OCI-LY1 (cell line): ENCODE measurements around the gene ZNF846.
A peak's percentile ranks its signal among the peaks of the same experiment; 100 is the strongest.

Experiments used
- H2AFZ ChIP-seq: fragments of 200-600 bp; sonication (generic), shearing (Covaris generic); 2 replicates; pipeline ENCODE4 v1.6.0; 2014; ENCODE audit warnings: antibody characterized with exemption, mild to moderate bottlenecking, low read length
- H3F3A ChIP-seq: fragments of 200-600 bp; sonication (generic), shearing (Covaris generic); 2 replicates; pipeline ENCODE4 v1.6.0; 2014; ENCODE audit warnings: mild to moderate bottlenecking, antibody characterized with exemption, low read length, moderate library complexity; ENCODE audit not compliant: insufficient read depth
- H3K27ac ChIP-seq: fragments of 200-600 bp; sonication (generic); 2 replicates; pipeline ENCODE4 v1.5.1; 2014; ENCODE audit warnings: low read length, mixed run types, mild to moderate bottlenecking, low read depth; ENCODE audit not compliant: poor library complexity, severe bottlenecking
- H3K27me3 ChIP-seq: fragments of 200-600 bp; sonication (generic); 2 replicates; pipeline ENCODE4 v1.6.0; 2014; ENCODE audit warnings: antibody characterized with exemption, mild to moderate bottlenecking, low read length, moderate library complexity; ENCODE audit not compliant: insufficient read depth
- H3K36me3 ChIP-seq: fragments of 200-600 bp; sonication (generic); 2 replicates; pipeline ENCODE4 v1.6.1; 2014; ENCODE audit warnings: mild to moderate bottlenecking, antibody characterized with exemption, low read length, moderate library complexity, mixed read lengths; ENCODE audit not compliant: insufficient read depth
- H3K4me1 ChIP-seq: fragments of 200-600 bp; sonication (generic); 2 replicates; pipeline ENCODE4 v1.5.1; 2014; ENCODE audit warnings: mild to moderate bottlenecking, low read length, moderate library complexity; ENCODE audit not compliant: insufficient read depth, severe bottlenecking
- H3K4me2 ChIP-seq: fragments of 200-600 bp; sonication (generic), shearing (Covaris generic); 2 replicates; pipeline ENCODE4 v1.6.1; 2014; ENCODE audit warnings: low read length
- H3K4me3 ChIP-seq: fragments of 200-600 bp; sonication (generic); 2 replicates; pipeline ENCODE4 v1.5.1; 2014; ENCODE audit warnings: low read length, low read depth, mild to moderate bottlenecking, mixed read lengths; ENCODE audit not compliant: poor library complexity, severe bottlenecking
- H3K79me2 ChIP-seq: fragments of 200-600 bp; shearing (Covaris generic); 2 replicates; pipeline ENCODE4 v1.6.1; 2016; ENCODE audit warnings: mixed run types, low read length, mixed read lengths; ENCODE audit not compliant: insufficient read depth
- H3K9ac ChIP-seq: fragments of 200-600 bp; sonication (generic), shearing (Covaris generic); 2 replicates; pipeline ENCODE4 v1.6.1; 2014; ENCODE audit warnings: mild to moderate bottlenecking, low read length, mixed read lengths
- H3K9me2 ChIP-seq: fragments of 200-600 bp; sonication (generic), shearing (Covaris generic); 2 replicates; pipeline ENCODE4 v1.6.1; 2014; ENCODE audit warnings: low read depth, mild to moderate bottlenecking, low read length, mixed read lengths
- H3K9me3 ChIP-seq: fragments of 200-600 bp; shearing (Covaris generic); 2 replicates; pipeline ENCODE4 v1.6.1; 2014; ENCODE audit warnings: low read length, mixed read lengths
- H4K20me1 ChIP-seq: fragments of 200-600 bp; sonication (generic), shearing (Covaris generic); 2 replicates; pipeline ENCODE4 v1.6.0; 2016; ENCODE audit warnings: mild to moderate bottlenecking, low read length; ENCODE audit not compliant: insufficient read depth
- CTCF ChIP-seq: fragments of 200-600 bp; sonication (generic), shearing (Covaris generic); IDR thresholded peaks from 2 replicates; pipeline ENCODE4 v1.5.1; 2017; ENCODE audit warnings: mild to moderate bottlenecking, antibody characterized with exemption, low read length, moderate library complexity, mixed read lengths
- EZH2 ChIP-seq: fragments of 200-600 bp; sonication (generic), shearing (Covaris generic); IDR thresholded peaks from 2 replicates; pipeline ENCODE4 v1.8.0; 2017; ENCODE audit warnings: borderline replicate concordance, mixed run types, mild to moderate bottlenecking, antibody characterized with exemption, low read length, moderate library complexity, mixed read lengths

Gene ZNF846

GRCh38 chr19:9768175-9769112, at the start of gene ZNF846:
Gene ZNF846, minus strand, starts transcription at chr19:9768738. Its CDS starts 3,788 bp downstream, at chr19:9764950.
- peaks cover 2% of the 10 kb centered on the region; the same call in 1 of the 2 replicates for H3K9me3 ChIP-seq
- peak within 1 kb of the TSS; percentile 4 for H2AFZ ChIP-seq
- H3K36me3 ChIP-seq: peaks cover 9% of the 10 kb centered on the region
- H3K27me3 ChIP-seq: no peaks in the 10 kb centered on the region
- H3K79me2 ChIP-seq: no peaks in the 10 kb centered on the region
- no peaks in the 10 kb centered on the region for H3K9me2 ChIP-seq
- H3K4me1 ChIP-seq: peaks cover 16% of the 10 kb centered on the region
- peak within 1 kb of the TSS; percentile 83 for H3K9ac ChIP-seq
- peak within 1 kb of the TSS; percentile 71 for H3K27ac ChIP-seq
- peak within 1 kb of the TSS; percentile 73 for H3K4me3 ChIP-seq
- no peaks in the 10 kb centered on the region for H3F3A ChIP-seq
- no peak for TF ChIP-seq CTCF
- no peak for TF ChIP-seq EZH2
- H4K20me1 ChIP-seq: no peaks in the 10 kb centered on the region
- H3K4me2 ChIP-seq: peak within 1 kb of the TSS; percentile 76

- H3K27ac ChIP-seq: peak overlapping the region; percentile 85
- no peak for TF ChIP-seq EZH2
- no peak for TF ChIP-seq CTCF
- H3K79me2 ChIP-seq: peaks cover 18% of the 10 kb centered on the region
- H3K4me2 ChIP-seq: peak overlapping the region; percentile 94
- peaks cover 14% of the 10 kb centered on the region for H3K4me1 ChIP-seq
- H2AFZ ChIP-seq: no peak overlapping the region
- no peaks in the 10 kb centered on the region for H3F3A ChIP-seq
- H3K9me2 ChIP-seq: no peaks in the 10 kb centered on the region
- H3K36me3 ChIP-seq: peaks cover 43% of the 10 kb centered on the region
- no peaks in the 10 kb centered on the region for H3K27me3 ChIP-seq
- peaks cover 7% of the 10 kb centered on the region; the same call in 1 of the 2 replicates for H3K9me3 ChIP-seq
- no peaks in the 10 kb centered on the region for H4K20me1 ChIP-seq
- H3K9ac ChIP-seq: peak overlapping the region; percentile 92
- H3K4me3 ChIP-seq: peak overlapping the region; percentile 97
Measured at GRCh38 chr19:9818175-9818733, 49.7 kb upstream of the ZNF846 start.

GRCh38 chr19:9811139-9811538, 42.6 kb upstream of the ZNF846 start:
- Histone ChIP-seq H4K20me1 (no peaks in the 10 kb centered on the region), H3K4me2 (no peak overlapping the region), H3K9ac (no peak overlapping the region)

More at GRCh38 chr19:9811139-9811538, 42.6 kb upstream of the ZNF846 start:
- H3K27ac ChIP-seq: no peak overlapping the region
- no peak overlapping the region for H2AFZ ChIP-seq
- H3K36me3 ChIP-seq: peaks cover 77% of the 10 kb centered on the region
- peaks cover 5% of the 10 kb centered on the region for H3K4me1 ChIP-seq
- 0 out of 2 replicates have a peak, but pooled peaks cover 3% of the 10 kb centered on the region for H3K79me2 ChIP-seq
- peaks cover 4% of the 10 kb centered on the region; the same call in 1 of the 2 replicates for H3K9me3 ChIP-seq
- TF ChIP-seq EZH2 (no peak), CTCF (no peak)
- H3K9me2 ChIP-seq: no peaks in the 10 kb centered on the region
- no peaks in the 10 kb centered on the region for H3K27me3 ChIP-seq
- H3F3A ChIP-seq: no peaks in the 10 kb centered on the region
- no peak overlapping the region for H3K4me3 ChIP-seq
